ENCODE measurements around the gene PLXND1. TPM values are rescaled to one million over a fixed set of nuclear protein-coding genes. Genes with fewer than 3 reads are reported as not detected.

The PLXND1 gene
- total RNA-seq, 2 donors from 2014 or later: 47.7 to 135 TPM

DNA sequence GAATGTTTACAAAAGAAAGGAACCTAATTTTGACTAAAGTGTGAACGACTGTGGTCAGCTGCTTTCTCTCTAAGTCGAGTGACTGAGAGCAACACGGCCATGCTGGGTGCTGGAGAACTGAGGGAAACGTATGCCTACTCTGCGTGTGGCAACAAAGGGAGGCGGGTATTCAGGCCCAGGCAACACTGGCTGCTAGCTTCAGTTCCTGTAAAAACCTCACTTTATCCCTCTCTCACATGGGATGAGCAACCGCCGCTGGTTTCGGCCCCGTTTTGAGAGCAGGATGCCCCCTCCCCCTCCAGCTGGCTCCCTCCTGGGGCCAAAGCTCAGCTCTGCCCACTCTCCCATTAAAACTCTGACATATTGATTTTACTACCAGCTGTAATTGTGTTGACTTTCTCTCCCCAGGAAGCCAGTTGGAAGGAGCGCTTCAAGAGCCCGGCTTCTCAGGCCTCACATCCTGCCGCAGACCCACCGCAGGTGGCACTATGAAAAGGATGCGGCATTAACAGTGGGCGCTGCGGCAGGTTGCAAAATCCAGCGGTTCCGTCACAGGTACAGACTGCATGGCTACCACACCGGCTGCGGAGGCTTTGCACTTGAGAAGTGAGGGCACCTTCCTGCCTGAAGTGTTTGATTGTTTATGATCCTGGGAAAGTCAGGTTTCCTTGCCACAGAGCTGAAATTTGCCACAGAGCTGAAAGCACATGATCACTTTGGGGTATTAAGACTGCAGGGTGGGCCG lies 12.7 kb downstream of the PLXND1 start:
- Histone ChIP-seq H3K27me3 (no peaks in the 10 kb centered on the region), H3K4me3 (no peak overlapping the region), H3K27ac (peak overlapping the region in 3 of 4 donors; percentile 42 to 79 (median 61)), H3K9me3 (no peaks in the 10 kb centered on the region), H3K4me1 (peaks cover 49% of the 10 kb centered on the region), H3K36me3 (replicated peaks in 1 of 2; ENCODE audit: insufficient read depth in 1 of 2, low read depth in 2 of 2) (no peaks in the 10 kb centered on the region)
- 47 to 74% methylated on average over 14 to 22 of the region's 22 CpGs for WGBS, 2 donors
- intact Hi-C loops (cut with DNase I): no loop called here
- TF ChIP-seq POLR2A (IDR thresholded peaks at IDR 0.05): peak in 1 of 3 donors; percentile 19
- TF ChIP-seq, protein P1, sequence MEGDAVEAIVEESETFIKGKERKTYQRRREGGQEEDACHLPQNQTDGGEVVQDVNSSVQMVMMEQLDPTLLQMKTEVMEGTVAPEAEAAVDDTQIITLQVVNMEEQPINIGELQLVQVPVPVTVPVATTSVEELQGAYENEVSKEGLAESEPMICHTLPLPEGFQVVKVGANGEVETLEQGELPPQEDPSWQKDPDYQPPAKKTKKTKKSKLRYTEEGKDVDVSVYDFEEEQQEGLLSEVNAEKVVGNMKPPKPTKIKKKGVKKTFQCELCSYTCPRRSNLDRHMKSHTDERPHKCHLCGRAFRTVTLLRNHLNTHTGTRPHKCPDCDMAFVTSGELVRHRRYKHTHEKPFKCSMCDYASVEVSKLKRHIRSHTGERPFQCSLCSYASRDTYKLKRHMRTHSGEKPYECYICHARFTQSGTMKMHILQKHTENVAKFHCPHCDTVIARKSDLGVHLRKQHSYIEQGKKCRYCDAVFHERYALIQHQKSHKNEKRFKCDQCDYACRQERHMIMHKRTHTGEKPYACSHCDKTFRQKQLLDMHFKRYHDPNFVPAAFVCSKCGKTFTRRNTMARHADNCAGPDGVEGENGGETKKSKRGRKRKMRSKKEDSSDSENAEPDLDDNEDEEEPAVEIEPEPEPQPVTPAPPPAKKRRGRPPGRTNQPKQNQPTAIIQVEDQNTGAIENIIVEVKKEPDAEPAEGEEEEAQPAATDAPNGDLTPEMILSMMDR (IDR thresholded peaks at IDR 0.05): no peak
- DNase-seq: peak in 3 of 4 donors; percentile 41 to 61 (median 43)
- ATAC-seq: no peak

DNA sequence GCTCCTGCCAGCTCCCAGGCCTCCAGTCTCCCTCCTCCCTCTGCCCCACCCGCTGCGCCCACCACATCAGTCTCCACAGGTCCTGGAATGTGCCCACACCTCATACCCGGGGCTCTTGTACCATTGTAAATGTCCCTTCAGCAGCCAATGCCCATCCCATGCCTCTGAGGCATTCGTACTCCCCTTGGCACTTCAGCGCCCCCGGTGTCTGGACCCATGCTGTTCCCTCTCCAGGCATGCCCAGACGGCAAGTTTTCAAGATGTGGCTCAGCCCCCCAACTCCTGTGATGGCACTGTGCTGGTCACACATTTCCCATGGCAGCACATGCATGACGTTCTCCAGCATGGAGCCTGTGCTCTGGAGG lies 13.3 kb downstream of the PLXND1 start:
- 73 to 82% methylated on average over 8 of the region's 8 CpGs for WGBS, 2 donors
- no peaks in the 10 kb centered on the region for H3K36me3 ChIP-seq (replicated peaks in 1 of 2; ENCODE audit: insufficient read depth in 1 of 2, low read depth in 2 of 2)
- TF ChIP-seq POLR2A (IDR thresholded peaks at IDR 0.05): no peak
- TF ChIP-seq, protein P1 (IDR thresholded peaks at IDR 0.05): no peak
- no peak overlapping the region for H3K4me3 ChIP-seq
- ATAC-seq: no peak
- no peaks in the 10 kb centered on the region for H3K27me3 ChIP-seq
- H3K27ac ChIP-seq: peak overlapping the region in 3 of 4 donors; percentile 42 to 79 (median 61)
- no peaks in the 10 kb centered on the region for H3K9me3 ChIP-seq
- intact Hi-C loops (cut with DNase I): no loop called here
- peaks cover 44% of the 10 kb centered on the region for H3K4me1 ChIP-seq
- DNase-seq: no peak

DNA sequence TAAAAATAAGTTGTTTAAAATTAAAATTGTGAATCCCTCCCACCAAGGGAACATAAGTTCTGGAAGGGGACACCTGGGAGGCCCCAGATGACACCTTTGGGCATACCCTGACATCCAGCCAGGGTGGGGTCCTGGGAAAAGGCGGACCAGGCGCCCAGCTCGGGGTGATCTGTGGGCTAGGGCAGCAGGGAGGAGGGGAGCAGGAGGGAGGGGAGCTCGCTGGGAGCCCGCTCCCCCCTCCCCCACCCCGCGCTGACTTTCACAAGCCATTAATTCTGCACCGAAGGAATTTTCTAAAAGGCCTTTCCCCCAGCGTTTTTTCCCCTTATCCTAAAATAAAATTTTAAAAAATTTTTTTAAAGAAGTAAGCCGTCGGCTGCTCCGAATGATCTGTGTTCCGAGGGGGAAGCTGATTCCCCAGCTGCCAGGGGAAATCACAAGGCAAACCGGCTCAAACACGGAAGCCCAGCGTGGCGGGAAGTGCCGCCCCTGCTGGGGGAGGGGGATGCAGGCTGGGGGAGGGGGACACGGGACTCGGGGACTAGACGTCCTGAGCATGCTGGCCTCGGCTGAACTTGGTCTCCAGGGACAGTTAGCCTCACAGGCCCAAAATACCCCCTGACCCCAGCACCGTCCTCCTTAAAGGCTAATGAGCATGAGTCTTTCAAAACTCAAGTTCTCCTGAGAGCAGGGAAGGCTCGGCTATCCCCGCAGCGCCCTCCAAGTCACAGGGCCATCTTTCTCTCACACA lies 13.9 kb downstream of the PLXND1 start:
- peak; percentile 8 for ATAC-seq
- peaks cover 40% of the 10 kb centered on the region for H3K4me1 ChIP-seq
- intact Hi-C loops (cut with DNase I): no loop called here

DNA sequence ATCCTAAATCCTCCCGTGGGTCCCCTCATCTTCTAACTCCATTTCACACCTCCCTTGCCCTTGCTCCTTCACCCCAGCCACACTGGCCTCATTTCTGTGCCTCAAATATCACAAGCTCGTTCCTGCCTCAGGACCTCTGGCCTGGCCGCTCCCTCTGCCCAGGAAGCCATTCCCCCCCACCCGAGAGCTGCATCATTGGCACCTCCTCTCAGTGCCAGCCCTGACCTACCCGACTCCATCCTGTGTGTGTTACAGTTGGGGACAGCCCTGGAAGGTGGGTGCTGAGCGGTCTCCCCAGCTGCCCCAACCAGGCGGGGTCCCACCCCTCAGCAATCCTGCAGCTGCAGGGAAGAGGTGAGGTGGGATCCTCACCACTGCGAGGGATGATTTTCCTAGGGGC lies 14.5 kb downstream of the PLXND1 start:
- intact Hi-C loops (cut with DNase I): no loop called here
- WGBS, 2 donors: 73 to 81% methylated on average over 8 of the region's 8 CpGs
- no peak for DNase-seq

More for the DNA sequence above, 13.9 kb downstream of the PLXND1 start:
- 46 to 59% methylated on average over 17 to 26 of the region's 26 CpGs for WGBS, 2 donors
- DNase-seq: peak in 3 of 4 donors; percentile 41 to 78 (median 43)
- no peak overlapping the region for H3K4me3 ChIP-seq
- no peaks in the 10 kb centered on the region for H3K36me3 ChIP-seq (replicated peaks in 1 of 2; ENCODE audit: insufficient read depth in 1 of 2, low read depth in 2 of 2)
- H3K27me3 ChIP-seq: no peaks in the 10 kb centered on the region
- H3K27ac ChIP-seq: peak overlapping the region in 3 of 4 donors; percentile 42 to 79 (median 61)
- TF ChIP-seq, protein P1 (IDR thresholded peaks at IDR 0.05): no peak
- TF ChIP-seq POLR2A (IDR thresholded peaks at IDR 0.05): no peak
- no peaks in the 10 kb centered on the region for H3K9me3 ChIP-seq

More for the DNA sequence above, 14.5 kb downstream of the PLXND1 start:
- TF ChIP-seq POLR2A (IDR thresholded peaks at IDR 0.05): no peak
- TF ChIP-seq, protein P1 (IDR thresholded peaks at IDR 0.05): no peak
- Histone ChIP-seq H3K27ac (peak overlapping the region in 2 of 4 donors; percentile 61 to 79), H3K27me3 (no peaks in the 10 kb centered on the region), H3K9me3 (no peaks in the 10 kb centered on the region), H3K4me1 (peaks cover 34% of the 10 kb centered on the region), H3K36me3 (replicated peaks in 1 of 2; ENCODE audit: insufficient read depth in 1 of 2, low read depth in 2 of 2) (no peaks in the 10 kb centered on the region), H3K4me3 (no peak overlapping the region)
- no peak for ATAC-seq

All from body of pancreas (tissue), 4 donors.